ENCODE data around the gene VSIG10L. TPM values are rescaled to one million over a fixed set of nuclear protein-coding genes. Genes with fewer than 3 reads are reported as not detected.

Gene VSIG10L
- total RNA-seq, 2 experiments from 2014 or later = 0.09 to 1.6 TPM

- Histone ChIP-seq H3K9me3 (ENCODE audit: low read length) (peaks cover 4% of the 10 kb centered on the region; the same call in 1 of the 2 replicates), H2AFZ (ENCODE audit: low read length) (no peak overlapping the region), H4K20me1 (ENCODE audit: insufficient read depth, low read length) (no peaks in the 10 kb centered on the region), H3K36me3 (ENCODE audit: insufficient read depth, low read length) (no peaks in the 10 kb centered on the region), H3K27ac (ENCODE audit: low read depth, low read length, poor library complexity, severe bottlenecking) (no peak overlapping the region), H3K9me2 (ENCODE audit: insufficient read depth, low read length) (no peaks in the 10 kb centered on the region), H3K4me1 (ENCODE audit: insufficient read depth, low read length, poor library complexity, severe bottlenecking) (no peaks in the 10 kb centered on the region), H3K4me3 (ENCODE audit: low read depth, low read length, poor library complexity, severe bottlenecking) (no peak overlapping the region), H3K4me2 (ENCODE audit: low read length) (no peak overlapping the region), H3K79me2 (ENCODE audit: insufficient read depth, low read depth, low read length) (no peaks in the 10 kb centered on the region)
- TF ChIP-seq, protein P1, sequence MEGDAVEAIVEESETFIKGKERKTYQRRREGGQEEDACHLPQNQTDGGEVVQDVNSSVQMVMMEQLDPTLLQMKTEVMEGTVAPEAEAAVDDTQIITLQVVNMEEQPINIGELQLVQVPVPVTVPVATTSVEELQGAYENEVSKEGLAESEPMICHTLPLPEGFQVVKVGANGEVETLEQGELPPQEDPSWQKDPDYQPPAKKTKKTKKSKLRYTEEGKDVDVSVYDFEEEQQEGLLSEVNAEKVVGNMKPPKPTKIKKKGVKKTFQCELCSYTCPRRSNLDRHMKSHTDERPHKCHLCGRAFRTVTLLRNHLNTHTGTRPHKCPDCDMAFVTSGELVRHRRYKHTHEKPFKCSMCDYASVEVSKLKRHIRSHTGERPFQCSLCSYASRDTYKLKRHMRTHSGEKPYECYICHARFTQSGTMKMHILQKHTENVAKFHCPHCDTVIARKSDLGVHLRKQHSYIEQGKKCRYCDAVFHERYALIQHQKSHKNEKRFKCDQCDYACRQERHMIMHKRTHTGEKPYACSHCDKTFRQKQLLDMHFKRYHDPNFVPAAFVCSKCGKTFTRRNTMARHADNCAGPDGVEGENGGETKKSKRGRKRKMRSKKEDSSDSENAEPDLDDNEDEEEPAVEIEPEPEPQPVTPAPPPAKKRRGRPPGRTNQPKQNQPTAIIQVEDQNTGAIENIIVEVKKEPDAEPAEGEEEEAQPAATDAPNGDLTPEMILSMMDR (conservative IDR thresholded peaks at IDR 0.05; ENCODE audit: low read length) = no peak
- TF ChIP-seq EZH2phosphoT487 (IDR thresholded peaks at IDR 0.05; ENCODE audit: borderline replicate concordance, low read depth, low read length) = no peak
- ChIA-PET POLR2A (no interaction called here), CTCF (ENCODE audit: unreplicated experiment) (no interaction called here)
- no peak for DNase-seq (ENCODE audit: low spot score)
- intact Hi-C loops (cut with micrococcal nuclease; ENCODE audit: unreplicated experiment) = no loop called here
- no TSS peak for BruUV-seq (replicated peaks)
Measured at GRCh38 chr19:51380379-51380778, 38.4 kb upstream of the VSIG10L start.

DNA sequence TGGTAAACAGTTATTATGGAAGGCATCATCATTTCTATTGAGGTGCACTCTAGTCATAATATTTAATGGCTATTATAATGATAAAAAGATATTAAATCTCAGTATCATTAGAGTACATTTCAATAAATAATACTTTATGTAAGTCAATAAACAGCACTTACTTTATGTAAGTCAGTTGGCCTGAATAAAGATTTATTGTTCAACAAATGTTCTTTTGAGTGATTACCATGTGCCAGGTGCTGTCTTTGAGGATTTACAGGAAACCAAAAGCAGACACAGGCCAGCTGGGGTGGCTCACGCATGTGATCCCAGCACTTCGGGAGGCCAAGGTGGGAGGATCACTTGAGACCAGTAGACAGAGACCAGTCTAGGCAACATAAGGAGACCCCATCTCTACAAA lies 35.5 kb upstream of the VSIG10L start:
- intact Hi-C loops (cut with micrococcal nuclease; ENCODE audit: unreplicated experiment) = no loop called here
- Histone ChIP-seq H2AFZ (ENCODE audit: low read length) (no peak overlapping the region), H3K36me3 (ENCODE audit: insufficient read depth, low read length) (no peaks in the 10 kb centered on the region), H4K20me1 (ENCODE audit: insufficient read depth, low read length) (no peaks in the 10 kb centered on the region), H3K27ac (ENCODE audit: low read depth, low read length, poor library complexity, severe bottlenecking) (no peak overlapping the region), H3K9me2 (ENCODE audit: insufficient read depth, low read length) (no peaks in the 10 kb centered on the region), H3K4me1 (ENCODE audit: insufficient read depth, low read length, poor library complexity, severe bottlenecking) (peaks cover 8% of the 10 kb centered on the region), H3K4me2 (ENCODE audit: low read length) (no peak overlapping the region), H3K79me2 (ENCODE audit: insufficient read depth, low read depth, low read length) (no peaks in the 10 kb centered on the region), H3K4me3 (ENCODE audit: low read depth, low read length, poor library complexity, severe bottlenecking) (no peak overlapping the region), H3K9me3 (ENCODE audit: low read length) (peaks cover 4% of the 10 kb centered on the region; the same call in 1 of the 2 replicates)
- ChIA-PET CTCF (ENCODE audit: unreplicated experiment) (no interaction called here), POLR2A (no interaction called here)
- TF ChIP-seq EZH2phosphoT487 (IDR thresholded peaks at IDR 0.05; ENCODE audit: borderline replicate concordance, low read depth, low read length) = no peak
- TF ChIP-seq, protein P1 (conservative IDR thresholded peaks at IDR 0.05; ENCODE audit: low read length) = no peak
- DNase-seq (ENCODE audit: low spot score) = no peak
- no TSS peak for BruUV-seq (replicated peaks)

DNA sequence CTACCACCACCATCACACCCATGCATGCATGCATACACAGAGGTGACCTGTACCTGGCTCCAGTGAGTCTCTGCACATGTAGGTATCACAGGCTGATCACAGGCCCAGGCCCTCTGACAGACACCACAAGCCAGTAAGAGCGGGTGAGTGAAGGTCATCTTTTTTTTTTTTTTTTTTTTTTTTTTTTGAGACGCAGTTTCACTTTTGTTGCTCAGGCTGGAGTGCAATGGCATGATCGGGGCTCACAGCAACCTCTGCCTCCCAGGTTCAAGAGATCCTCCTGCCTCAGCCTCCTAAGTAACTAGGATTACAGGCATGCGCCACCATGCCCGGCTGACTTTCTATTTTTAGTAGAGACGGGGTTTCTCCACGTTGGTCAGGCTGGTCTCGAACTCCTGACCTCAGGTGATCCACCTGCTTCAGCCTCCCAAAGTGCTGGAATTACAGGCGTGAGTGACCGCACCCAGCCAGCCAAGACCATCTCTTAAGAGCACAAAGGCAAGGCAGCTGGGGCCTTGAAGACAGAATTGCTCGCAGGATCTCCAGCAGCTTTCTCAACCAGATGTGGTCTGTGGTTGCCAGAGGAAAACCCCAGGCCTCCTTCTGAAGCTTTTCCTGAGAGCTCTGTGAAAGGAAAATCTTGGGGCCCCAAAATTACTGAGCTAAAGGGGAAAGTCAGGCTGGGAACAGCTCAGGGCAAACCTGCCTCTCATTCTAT lies 33.7 kb upstream of the VSIG10L start:
- Histone ChIP-seq H3K9me2 (ENCODE audit: insufficient read depth, low read length) (no peaks in the 10 kb centered on the region), H3K4me3 (ENCODE audit: low read depth, low read length, poor library complexity, severe bottlenecking) (no peak overlapping the region), H4K20me1 (ENCODE audit: insufficient read depth, low read length) (no peaks in the 10 kb centered on the region), H3K4me2 (ENCODE audit: low read length) (no peak overlapping the region), H3K79me2 (ENCODE audit: insufficient read depth, low read depth, low read length) (no peaks in the 10 kb centered on the region), H3K27ac (ENCODE audit: low read depth, low read length, poor library complexity, severe bottlenecking) (no peak overlapping the region), H3K4me1 (ENCODE audit: insufficient read depth, low read length, poor library complexity, severe bottlenecking) (peaks cover 12% of the 10 kb centered on the region), H2AFZ (ENCODE audit: low read length) (no peak overlapping the region), H3K9me3 (ENCODE audit: low read length) (no peaks in the 10 kb centered on the region), H3K36me3 (ENCODE audit: insufficient read depth, low read length) (no peaks in the 10 kb centered on the region)
- ChIA-PET POLR2A (no interaction called here), CTCF (ENCODE audit: unreplicated experiment) (no interaction called here)
- intact Hi-C loops (cut with micrococcal nuclease; ENCODE audit: unreplicated experiment) = no loop called here
- TF ChIP-seq, protein P1 (conservative IDR thresholded peaks at IDR 0.05; ENCODE audit: low read length) = no peak
- TF ChIP-seq EZH2phosphoT487 (IDR thresholded peaks at IDR 0.05; ENCODE audit: borderline replicate concordance, low read depth, low read length) = no peak
- DNase-seq (ENCODE audit: low spot score) = no peak
- no TSS peak for BruUV-seq (replicated peaks)
